ENCODE results near the gene IQGAP2. TPM values are rescaled to one million over a fixed set of nuclear protein-coding genes. Genes with fewer than 3 reads are reported as not detected.

The IQGAP2 gene
- total and polyA plus RNA-seq, 2 of the 8 experiments (the other 6 are each of a cell fraction or from before 2014, with no cell fraction given) = 19.7 to 66.0 TPM

DNA sequence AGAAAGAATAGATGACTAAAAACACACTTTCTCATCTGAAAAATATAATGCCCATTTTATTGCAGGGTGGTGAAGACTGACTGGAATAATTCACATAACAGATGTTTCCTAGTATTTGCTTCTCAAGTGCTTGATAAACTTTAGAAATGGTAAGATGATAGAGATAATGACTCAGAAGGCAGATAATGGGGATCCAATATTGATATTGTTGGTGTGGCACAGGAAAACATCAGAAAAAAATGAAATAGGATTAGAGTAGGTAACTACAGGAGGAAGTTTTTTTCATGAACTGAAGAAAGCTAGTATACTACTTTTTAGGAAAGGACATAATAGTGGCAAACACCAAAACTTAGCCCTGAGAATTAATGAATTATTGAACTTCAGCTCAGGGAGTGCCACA is 240.3 kb downstream of the IQGAP2 start:
- Histone ChIP-seq H4K5ac (ENCODE audit: insufficient read length, low read depth, low read length) (no peak overlapping the region), H2BK12ac (ENCODE audit: low read depth, low read length) (no peak overlapping the region), H3K14ac (ENCODE audit: insufficient read length) (no peak overlapping the region), H2AK5ac (ENCODE audit: low read depth, low read length) (no peak overlapping the region), H4K91ac (replicated peaks; ENCODE audit: insufficient read length, low read length) (no peak overlapping the region), H3K23me2 (ENCODE audit: low read depth, low read length) (no peaks in the 10 kb centered on the region; the same call in 1 of the 2 replicates), H3K27me3 (replicated peaks in 1 of 4; ENCODE audit: control insufficient read depth in 3 of 4, extremely low read depth in 1 of 4, insufficient read depth in 3 of 4, low read length in 3 of 4) (no peaks in the 10 kb centered on the region), H2AFZ (ENCODE audit: low read length) (no peak overlapping the region), H3K36me3 (ENCODE audit: control insufficient read depth in 2 of 4, insufficient read depth in 4 of 4, low read length in 3 of 4) (peaks cover 0 to 3% (median 0%) of the 10 kb centered on the region in 4 experiments; a peak in 2 of 8 replicates), H3K9ac (replicated peaks in 1 of 4; ENCODE audit: extremely low read depth in 1 of 4, low read depth in 3 of 4, low read length in 3 of 4) (no peak overlapping the region), H3K79me1 (ENCODE audit: low read depth, low read length) (no peaks in the 10 kb centered on the region), H3K79me2 (ENCODE audit: control insufficient read depth in 1 of 2, insufficient read depth in 2 of 2, low read length in 2 of 2) (no peaks in the 10 kb centered on the region), H3K56ac (replicated peaks; ENCODE audit: insufficient read length, low read depth, low read length) (no peak overlapping the region), H2BK5ac (ENCODE audit: low read depth, low read length) (no peak overlapping the region), H3K4ac (replicated peaks; ENCODE audit: insufficient read length, low read depth, low read length) (no peak overlapping the region), H3K4me1 (replicated peaks in 1 of 4; ENCODE audit: control insufficient read depth in 3 of 4, insufficient read depth in 4 of 4, low read length in 3 of 4) (0 out of 7 replicates have a peak, but pooled peaks cover 0 to 4% (median 0%) of the 10 kb centered on the region in 4 experiments), H2BK120ac (replicated peaks; ENCODE audit: low read depth, low read length) (no peak overlapping the region), H3K18ac (ENCODE audit: extremely low read depth, low read length) (no peak overlapping the region), H2BK15ac (ENCODE audit: low read length) (no peak overlapping the region), H3K23ac (ENCODE audit: insufficient read length) (no peak overlapping the region), H4K20me1 (replicated peaks in 1 of 2; ENCODE audit: control insufficient read depth in 1 of 2, insufficient read depth in 2 of 2, low read length in 2 of 2) (no peaks in the 10 kb centered on the region), H3K9me3 (ENCODE audit: insufficient read depth in 2 of 2, low read depth in 1 of 2, low read length in 1 of 2) (no peaks in the 10 kb centered on the region), H3K4me2 (ENCODE audit: insufficient read depth in 1 of 2, low read depth in 2 of 2, low read length in 2 of 2) (no peak overlapping the region), H4K8ac (ENCODE audit: extremely low read depth, insufficient read depth, low read length) (no peak overlapping the region), H3K27ac (ENCODE audit: low read depth, low read length) (no peak overlapping the region), H2BK20ac (ENCODE audit: low read length) (no peak overlapping the region), H3K4me3 (ENCODE audit: extremely low read depth in 1 of 4, insufficient read depth in 2 of 4, low read depth in 3 of 4, low read length in 4 of 4) (no peak overlapping the region)
- CTCF ChIA-PET (ENCODE audit: partially characterized antibody) = interaction anchor here (0.6 to 6.5 kb wide), 9 partner anchors 9 to 145 kb away, joined by 3 to 72 read pairs (median 4); no protein-coding TSS in a partner anchor
- DNase-seq (ENCODE audit: low read depth in 1 of 2, low spot score in 2 of 2) = no peak
- POLR2A ChIA-PET (ENCODE audit: partially characterized antibody) = interaction anchor here (0.9 kb wide), 1 partner anchor 9 kb away, joined by 3 read pairs; no protein-coding TSS in a partner anchor
- no peak for FAIRE-seq
- no peak for TF ChIP-seq FOSL1 (IDR thresholded peaks at IDR 0.05; ENCODE audit: insufficient read depth, low read depth, low read length)
- TF ChIP-seq RBBP5 (IDR thresholded peaks at IDR 0.05; ENCODE audit: borderline replicate concordance, low read depth, low read length) = no peak
- no peak for TF ChIP-seq GABPA (IDR thresholded peaks at IDR 0.05; ENCODE audit: borderline replicate concordance, insufficient read depth, low read length)
- TF ChIP-seq TBP (IDR thresholded peaks at IDR 0.05; ENCODE audit: low read depth, low read length) = no peak
- TF ChIP-seq JUND (IDR thresholded peaks at IDR 0.05; ENCODE audit: low read length) = no peak
- TF ChIP-seq POU5F1 (IDR thresholded peaks at IDR 0.05; ENCODE audit: low read depth, low read length) = no peak
- no peak for TF ChIP-seq NRF1 (IDR thresholded peaks at IDR 0.05; ENCODE audit: low read depth, low read length)
- TF ChIP-seq, protein P1, sequence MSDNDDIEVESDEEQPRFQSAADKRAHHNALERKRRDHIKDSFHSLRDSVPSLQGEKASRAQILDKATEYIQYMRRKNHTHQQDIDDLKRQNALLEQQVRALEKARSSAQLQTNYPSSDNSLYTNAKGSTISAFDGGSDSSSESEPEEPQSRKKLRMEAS (IDR thresholded peaks at IDR 0.05) = no peak
- TF ChIP-seq TAF1 (IDR thresholded peaks at IDR 0.05; ENCODE audit: low read depth, low read length) = no peak
- TF ChIP-seq CREB1 (IDR thresholded peaks at IDR 0.05) = no peak
- TF ChIP-seq CHD1 (IDR thresholded peaks at IDR 0.05; ENCODE audit: low read depth, low read length) = no peak
- no peak for TF ChIP-seq SP2 (IDR thresholded peaks at IDR 0.05; ENCODE audit: low read length)
- no peak for TF ChIP-seq EP300 (IDR thresholded peaks at IDR 0.05; ENCODE audit: borderline replicate concordance in 1 of 2, low read depth in 2 of 2, low read length in 2 of 2)
- no peak for TF ChIP-seq BCL11A (IDR thresholded peaks at IDR 0.05; ENCODE audit: low read depth in 2 of 2, low read length in 2 of 2)
- no peak for TF ChIP-seq HDAC6 (IDR thresholded peaks at IDR 0.05; ENCODE audit: low read depth, low read length)
- no peak for TF ChIP-seq GTF2F1 (IDR thresholded peaks at IDR 0.05; ENCODE audit: borderline replicate concordance, low read depth, low read length)
- TF ChIP-seq POLR2A (IDR thresholded peaks at IDR 0.05; ENCODE audit: control extremely low read depth in 1 of 2, low read depth in 2 of 2, low read length in 2 of 2) = no peak

All from H1 (cell line).